Measurements from ENCODE around the gene KRT7.

The KRT7 gene

DNA sequence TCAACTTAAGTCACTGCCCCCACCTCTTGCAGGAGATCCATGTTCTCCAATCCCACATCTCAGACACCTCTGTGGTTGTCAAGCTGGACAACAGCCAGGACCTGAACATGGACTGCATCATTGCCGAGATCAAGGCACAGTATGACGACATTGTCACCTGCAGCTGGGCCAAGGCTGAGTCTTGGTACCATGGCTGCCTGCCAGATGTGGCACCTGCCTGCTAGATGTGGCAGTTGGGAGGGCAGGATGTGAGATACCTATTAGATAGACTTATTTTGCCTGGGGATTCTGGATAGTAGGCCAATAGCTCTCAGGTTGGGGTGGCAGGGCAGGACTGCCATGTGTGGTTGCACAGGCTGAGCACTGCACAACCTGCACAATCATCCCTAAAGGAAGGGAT lies 33.5 kb downstream of the KRT7 start:
- TF ChIP-seq, protein P1, sequence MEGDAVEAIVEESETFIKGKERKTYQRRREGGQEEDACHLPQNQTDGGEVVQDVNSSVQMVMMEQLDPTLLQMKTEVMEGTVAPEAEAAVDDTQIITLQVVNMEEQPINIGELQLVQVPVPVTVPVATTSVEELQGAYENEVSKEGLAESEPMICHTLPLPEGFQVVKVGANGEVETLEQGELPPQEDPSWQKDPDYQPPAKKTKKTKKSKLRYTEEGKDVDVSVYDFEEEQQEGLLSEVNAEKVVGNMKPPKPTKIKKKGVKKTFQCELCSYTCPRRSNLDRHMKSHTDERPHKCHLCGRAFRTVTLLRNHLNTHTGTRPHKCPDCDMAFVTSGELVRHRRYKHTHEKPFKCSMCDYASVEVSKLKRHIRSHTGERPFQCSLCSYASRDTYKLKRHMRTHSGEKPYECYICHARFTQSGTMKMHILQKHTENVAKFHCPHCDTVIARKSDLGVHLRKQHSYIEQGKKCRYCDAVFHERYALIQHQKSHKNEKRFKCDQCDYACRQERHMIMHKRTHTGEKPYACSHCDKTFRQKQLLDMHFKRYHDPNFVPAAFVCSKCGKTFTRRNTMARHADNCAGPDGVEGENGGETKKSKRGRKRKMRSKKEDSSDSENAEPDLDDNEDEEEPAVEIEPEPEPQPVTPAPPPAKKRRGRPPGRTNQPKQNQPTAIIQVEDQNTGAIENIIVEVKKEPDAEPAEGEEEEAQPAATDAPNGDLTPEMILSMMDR (IDR thresholded peaks at IDR 0.05; ENCODE audit: control extremely low read depth, extremely low read depth, low read depth, missing control alignments), result no peak
- CTCF ChIA-PET, result interaction anchor here (0.8 to 10.1 kb wide), 3 partner anchors 12 to 241 kb away, joined by 3 to 89 read pairs (median 5); no protein-coding TSS in a partner anchor
- DNase-seq (ENCODE audit: extremely low spot score), result no peak
- POLR2A ChIA-PET, result no interaction called here

DNA sequence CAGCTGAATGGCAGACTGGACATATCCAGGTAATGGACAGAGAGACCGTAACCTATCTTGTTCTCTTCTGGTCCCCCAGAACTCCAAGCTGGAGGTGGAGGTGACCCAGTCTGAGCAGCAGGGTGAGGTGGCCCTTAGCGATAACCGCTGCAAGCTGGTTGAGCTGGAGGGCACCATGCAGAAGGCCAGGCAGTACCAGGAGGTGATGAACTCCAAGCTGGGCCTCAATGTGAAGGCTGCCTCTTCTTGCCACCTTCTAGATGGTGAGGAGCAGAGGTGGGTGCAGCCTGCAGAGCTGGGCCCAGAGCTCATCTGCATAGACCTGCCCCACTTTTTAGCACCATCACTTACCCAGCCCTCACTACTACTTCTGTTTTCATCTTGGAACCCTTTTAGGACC lies 34.2 kb downstream of the KRT7 start:
- TF ChIP-seq, protein P1 (IDR thresholded peaks at IDR 0.05; ENCODE audit: control extremely low read depth, extremely low read depth, low read depth, missing control alignments), result no peak
- POLR2A ChIA-PET, result no interaction called here
- DNase-seq (ENCODE audit: extremely low spot score), result no peak
- CTCF ChIA-PET, result interaction anchor here (0.8 to 10.1 kb wide), 4 partner anchors 11 to 242 kb away, joined by 3 to 89 read pairs (median 4); no protein-coding TSS in a partner anchor

DNA sequence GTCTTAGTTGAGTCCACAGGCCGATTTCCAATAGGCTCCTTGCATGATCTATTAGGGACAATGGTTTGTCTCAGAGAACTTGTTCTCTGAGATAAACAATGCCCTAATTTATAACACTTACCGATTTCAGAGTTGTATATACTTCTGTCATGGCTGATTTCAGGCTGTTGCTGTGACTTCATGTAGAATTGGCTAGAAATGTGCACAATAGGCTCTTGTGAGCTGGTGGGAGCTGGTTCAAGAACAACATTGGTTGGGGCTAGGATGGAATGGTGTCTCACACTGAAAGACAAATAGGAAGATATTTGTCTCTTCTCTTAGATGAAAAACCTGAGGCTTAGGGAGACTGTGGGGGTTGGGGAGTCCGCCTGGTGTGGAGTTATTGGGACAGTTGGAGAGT lies 34.7 kb downstream of the KRT7 start:
- ChIA-PET POLR2A (no interaction called here), CTCF (interaction anchor here (1.1 to 10.1 kb wide), 3 partner anchors 11 to 54 kb away, joined by 3 to 89 read pairs (median 5); no protein-coding TSS in a partner anchor)
- no peak for DNase-seq (ENCODE audit: extremely low spot score)
- TF ChIP-seq, protein P1 (IDR thresholded peaks at IDR 0.05; ENCODE audit: control extremely low read depth, extremely low read depth, low read depth, missing control alignments), result no peak

- POLR2A ChIA-PET, result no interaction called here
- DNase-seq (ENCODE audit: extremely low spot score), result no peak
- TF ChIP-seq, protein P1 (IDR thresholded peaks at IDR 0.05; ENCODE audit: control extremely low read depth, extremely low read depth, low read depth, missing control alignments), result no peak
- CTCF ChIA-PET, result interaction anchor here (1.1 to 10.1 kb wide), 3 partner anchors 10 to 24 kb away, joined by 3 to 89 read pairs (median 3); no protein-coding TSS in a partner anchor
Measured at GRCh38 chr12:52268212-52268611, 35.2 kb downstream of the KRT7 start.

- CTCF ChIA-PET, result interaction anchor here (0.9 to 10.1 kb wide), 5 partner anchors 8 to 114 kb away, joined by 3 to 89 read pairs (median 3); no protein-coding TSS in a partner anchor
- POLR2A ChIA-PET, result no interaction called here
Measured at GRCh38 chr12:52270541-52271070, 37.6 kb downstream of the KRT7 start.

GRCh38 chr12:52271158-52271557 lies 38.1 kb downstream of the KRT7 start:
- DNase-seq (ENCODE audit: extremely low spot score), result no peak
- ChIA-PET CTCF (interaction anchor here (1.1 to 10.1 kb wide), 3 partner anchors 7 to 96 kb away, joined by 3 to 89 read pairs (median 5); no protein-coding TSS in a partner anchor), POLR2A (no interaction called here)
- TF ChIP-seq, protein P1 (IDR thresholded peaks at IDR 0.05; ENCODE audit: control extremely low read depth, extremely low read depth, low read depth, missing control alignments), result no peak

More at GRCh38 chr12:52270541-52271070, 37.6 kb downstream of the KRT7 start:
- no peak for DNase-seq (ENCODE audit: extremely low spot score)
- TF ChIP-seq, protein P1 (IDR thresholded peaks at IDR 0.05; ENCODE audit: control extremely low read depth, extremely low read depth, low read depth, missing control alignments), result no peak
